ENCODE measurements around the gene FMNL2. TPM values are rescaled to one million over a fixed set of nuclear protein-coding genes. Genes with fewer than 3 reads are reported as not detected.

The FMNL2 gene
- total and polyA plus RNA-seq, 8 donors, result 7.8 to 100.0 (median 36.5) TPM

DNA sequence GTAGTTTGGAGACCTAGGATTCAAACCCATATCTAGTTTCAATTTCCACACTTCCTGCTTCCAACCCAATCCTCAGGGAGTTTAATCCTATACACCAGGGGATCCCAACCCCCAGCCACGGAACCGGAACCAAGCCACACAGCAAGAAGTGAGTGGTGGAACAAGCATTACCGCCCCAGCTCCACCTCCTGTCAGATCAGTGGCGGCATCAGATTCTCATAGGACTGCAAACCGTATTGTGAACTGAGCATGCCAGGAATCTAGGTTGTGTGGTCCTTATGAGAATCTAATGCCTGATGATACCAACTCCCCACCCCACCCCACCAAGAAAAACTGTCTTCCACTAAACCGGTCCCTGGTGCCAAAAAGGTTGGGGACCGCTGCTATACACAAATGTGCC is 329.8 kb downstream of the FMNL2 start:
- DNase-seq, result no peak
- Histone ChIP-seq H3K27me3 (no peaks in the 10 kb centered on the region), H3K4me3 (no peak overlapping the region), H3K4me1 (no peaks in the 10 kb centered on the region), H3K36me3 (peaks cover 46 to 100% (median 99%) of the 10 kb centered on the region in 4 donors), H3K27ac (no peak overlapping the region), H3K9me3 (no peaks in the 10 kb centered on the region)
- WGBS, 5 donors, result 89 to 97% (median 96%) methylated on average over 7 of the region's 7 CpGs
- intact Hi-C loops (cut with DNase I; ENCODE audit: low total_unique reads), result no loop called here
- no peak for TF ChIP-seq EP300 (IDR thresholded peaks at IDR 0.05)
- no peak for TF ChIP-seq POLR2A (IDR thresholded peaks at IDR 0.05)
- TF ChIP-seq POLR2AphosphoS5 (IDR thresholded peaks at IDR 0.05), result no peak
- TF ChIP-seq, protein P1, sequence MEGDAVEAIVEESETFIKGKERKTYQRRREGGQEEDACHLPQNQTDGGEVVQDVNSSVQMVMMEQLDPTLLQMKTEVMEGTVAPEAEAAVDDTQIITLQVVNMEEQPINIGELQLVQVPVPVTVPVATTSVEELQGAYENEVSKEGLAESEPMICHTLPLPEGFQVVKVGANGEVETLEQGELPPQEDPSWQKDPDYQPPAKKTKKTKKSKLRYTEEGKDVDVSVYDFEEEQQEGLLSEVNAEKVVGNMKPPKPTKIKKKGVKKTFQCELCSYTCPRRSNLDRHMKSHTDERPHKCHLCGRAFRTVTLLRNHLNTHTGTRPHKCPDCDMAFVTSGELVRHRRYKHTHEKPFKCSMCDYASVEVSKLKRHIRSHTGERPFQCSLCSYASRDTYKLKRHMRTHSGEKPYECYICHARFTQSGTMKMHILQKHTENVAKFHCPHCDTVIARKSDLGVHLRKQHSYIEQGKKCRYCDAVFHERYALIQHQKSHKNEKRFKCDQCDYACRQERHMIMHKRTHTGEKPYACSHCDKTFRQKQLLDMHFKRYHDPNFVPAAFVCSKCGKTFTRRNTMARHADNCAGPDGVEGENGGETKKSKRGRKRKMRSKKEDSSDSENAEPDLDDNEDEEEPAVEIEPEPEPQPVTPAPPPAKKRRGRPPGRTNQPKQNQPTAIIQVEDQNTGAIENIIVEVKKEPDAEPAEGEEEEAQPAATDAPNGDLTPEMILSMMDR (IDR thresholded peaks at IDR 0.05), result no peak

DNA sequence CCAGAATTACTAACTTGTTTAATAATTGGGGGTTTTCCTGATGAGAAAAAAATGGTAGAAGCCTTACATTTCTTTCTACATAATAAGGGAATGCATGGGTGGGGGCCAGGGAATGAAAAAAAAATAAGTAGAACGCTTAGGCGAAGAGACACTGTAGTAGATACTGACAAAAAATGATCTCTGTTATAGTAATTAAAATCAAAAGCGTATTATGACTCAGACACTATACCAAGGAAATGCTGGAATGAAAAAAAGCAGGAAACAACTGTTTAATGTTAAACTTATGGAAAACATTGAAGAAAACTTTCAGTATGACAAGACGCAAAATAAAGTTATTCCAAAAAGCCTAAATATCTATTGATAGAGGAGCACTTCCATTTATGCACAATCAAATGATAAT is 339.4 kb downstream of the FMNL2 start:
- Histone ChIP-seq H3K27ac (no peak overlapping the region), H3K4me3 (no peak overlapping the region), H3K9me3 (no peaks in the 10 kb centered on the region), H3K36me3 (peaks cover 24 to 99% (median 98%) of the 10 kb centered on the region in 4 donors), H3K27me3 (no peaks in the 10 kb centered on the region), H3K4me1 (no peaks in the 10 kb centered on the region)
- whole genome bisulfite sequencing, 5 donors, result 91 to 96% (median 93%) methylated on average over 4 of the region's 4 CpGs
- TF ChIP-seq EP300 (IDR thresholded peaks at IDR 0.05) (no peak), POLR2A (IDR thresholded peaks at IDR 0.05) (no peak), POLR2AphosphoS5 (IDR thresholded peaks at IDR 0.05) (no peak)
- TF ChIP-seq, protein P1 (IDR thresholded peaks at IDR 0.05), result no peak
- no peak for DNase-seq
- intact Hi-C loops (cut with DNase I; ENCODE audit: low total_unique reads), result no loop called here

DNA sequence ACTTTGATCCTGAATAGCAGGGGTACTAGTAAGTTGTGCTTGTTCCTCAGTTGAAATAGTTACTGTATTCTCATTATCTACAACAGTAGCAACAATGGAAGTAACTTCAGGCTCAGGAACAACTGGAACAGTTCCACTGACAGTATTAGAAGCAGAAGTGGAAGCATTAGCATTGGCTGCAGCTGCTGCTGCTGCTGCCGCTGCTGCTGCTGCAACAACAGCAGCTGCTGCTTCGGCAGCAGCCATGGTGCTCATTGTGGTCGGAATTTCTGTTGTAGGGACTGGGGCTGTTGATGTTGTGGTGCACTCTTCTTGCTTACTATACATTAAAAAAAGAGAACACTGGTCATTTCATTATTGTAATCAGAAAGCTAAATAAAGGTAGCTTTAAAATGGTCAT is 341.5 kb downstream of the FMNL2 start:
- H3K36me3 ChIP-seq, result peaks cover 24 to 99% (median 96%) of the 10 kb centered on the region in 4 donors
- H3K4me1 ChIP-seq, result no peaks in the 10 kb centered on the region
- H3K4me3 ChIP-seq, result no peak overlapping the region
- DNase-seq, result no peak
- H3K27me3 ChIP-seq, result no peaks in the 10 kb centered on the region
- H3K9me3 ChIP-seq, result no peaks in the 10 kb centered on the region
- 91 to 97% (median 95%) methylated on average over 3 of the region's 3 CpGs for WGBS, 5 donors
- H3K27ac ChIP-seq, result no peak overlapping the region
- TF ChIP-seq EP300 (IDR thresholded peaks at IDR 0.05), result no peak
- intact Hi-C loops (cut with DNase I; ENCODE audit: low total_unique reads), result no loop called here

DNA sequence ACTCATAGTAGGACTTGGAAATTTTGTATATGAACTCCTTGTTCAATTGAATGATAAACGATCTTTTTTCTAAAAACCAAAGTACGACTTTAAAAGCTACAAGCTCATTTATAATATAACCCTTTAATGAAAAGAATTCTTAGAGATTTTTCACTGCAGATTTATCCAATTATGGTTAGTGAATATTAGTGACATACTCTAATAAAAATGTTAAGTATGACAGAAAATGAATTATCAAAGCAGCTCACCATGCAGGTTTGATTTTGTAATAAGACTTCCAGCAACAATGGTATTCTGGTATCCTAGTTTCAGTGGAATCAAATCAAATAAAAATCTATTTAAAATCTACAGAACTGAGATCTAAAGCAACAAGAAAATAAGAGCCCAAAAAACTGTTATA is 343.8 kb downstream of the FMNL2 start:
- Histone ChIP-seq H3K4me3 (no peak overlapping the region), H3K27me3 (no peaks in the 10 kb centered on the region), H3K4me1 (peaks cover 0 to 15% (median 2%) of the 10 kb centered on the region in 4 donors), H3K27ac (no peak overlapping the region), H3K36me3 (peaks cover 19 to 84% (median 77%) of the 10 kb centered on the region in 4 donors), H3K9me3 (no peaks in the 10 kb centered on the region)
- TF ChIP-seq EP300 (IDR thresholded peaks at IDR 0.05) (no peak), POLR2A (IDR thresholded peaks at IDR 0.05) (no peak), POLR2AphosphoS5 (IDR thresholded peaks at IDR 0.05) (no peak)
- TF ChIP-seq, protein P1 (IDR thresholded peaks at IDR 0.05), result no peak
- no peak for DNase-seq
- intact Hi-C loops (cut with DNase I; ENCODE audit: low total_unique reads), result no loop called here
- 78 to 85% (median 81%) methylated on average over 2 of the region's 2 CpGs for WGBS, 5 donors

DNA sequence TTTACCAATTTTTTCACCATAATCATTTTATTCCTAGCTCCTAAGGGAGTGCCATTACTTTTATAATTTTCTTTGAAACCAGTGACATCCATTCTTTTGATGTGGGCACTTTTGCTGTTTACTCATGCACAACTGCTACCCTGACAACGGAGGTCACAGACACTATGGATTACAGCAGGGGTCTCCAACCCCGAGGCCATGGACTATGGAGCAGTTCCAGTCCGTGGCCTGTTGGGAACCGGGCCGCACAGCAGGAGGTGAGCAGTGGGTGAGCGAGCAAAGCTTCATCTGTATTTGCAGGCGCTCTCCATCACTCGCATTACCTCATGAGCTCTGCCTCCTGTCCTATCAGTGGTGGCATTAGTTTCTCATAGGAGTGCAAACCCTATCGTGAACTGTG is 347.7 kb downstream of the FMNL2 start:
- 93 to 96% (median 94%) methylated on average over 9 of the region's 9 CpGs for WGBS, 5 donors
- H3K9me3 ChIP-seq, result no peaks in the 10 kb centered on the region
- H3K36me3 ChIP-seq, result peaks cover 0 to 58% (median 43%) of the 10 kb centered on the region in 4 donors
- TF ChIP-seq, protein P1 (IDR thresholded peaks at IDR 0.05), result no peak
- TF ChIP-seq EP300 (IDR thresholded peaks at IDR 0.05) (no peak), POLR2A (IDR thresholded peaks at IDR 0.05) (no peak), POLR2AphosphoS5 (IDR thresholded peaks at IDR 0.05) (no peak)
- H3K4me3 ChIP-seq, result no peak overlapping the region
- DNase-seq, result no peak
- H3K27ac ChIP-seq, result no peak overlapping the region
- H3K27me3 ChIP-seq, result no peaks in the 10 kb centered on the region
- intact Hi-C loops (cut with DNase I; ENCODE audit: low total_unique reads), result no loop called here
- peaks cover 0 to 15% (median 4%) of the 10 kb centered on the region in 4 donors for H3K4me1 ChIP-seq

Measured in stomach (tissue), 9 donors.